Measurements from ENCODE around the gene ADD1.

The ADD1 gene

DNA sequence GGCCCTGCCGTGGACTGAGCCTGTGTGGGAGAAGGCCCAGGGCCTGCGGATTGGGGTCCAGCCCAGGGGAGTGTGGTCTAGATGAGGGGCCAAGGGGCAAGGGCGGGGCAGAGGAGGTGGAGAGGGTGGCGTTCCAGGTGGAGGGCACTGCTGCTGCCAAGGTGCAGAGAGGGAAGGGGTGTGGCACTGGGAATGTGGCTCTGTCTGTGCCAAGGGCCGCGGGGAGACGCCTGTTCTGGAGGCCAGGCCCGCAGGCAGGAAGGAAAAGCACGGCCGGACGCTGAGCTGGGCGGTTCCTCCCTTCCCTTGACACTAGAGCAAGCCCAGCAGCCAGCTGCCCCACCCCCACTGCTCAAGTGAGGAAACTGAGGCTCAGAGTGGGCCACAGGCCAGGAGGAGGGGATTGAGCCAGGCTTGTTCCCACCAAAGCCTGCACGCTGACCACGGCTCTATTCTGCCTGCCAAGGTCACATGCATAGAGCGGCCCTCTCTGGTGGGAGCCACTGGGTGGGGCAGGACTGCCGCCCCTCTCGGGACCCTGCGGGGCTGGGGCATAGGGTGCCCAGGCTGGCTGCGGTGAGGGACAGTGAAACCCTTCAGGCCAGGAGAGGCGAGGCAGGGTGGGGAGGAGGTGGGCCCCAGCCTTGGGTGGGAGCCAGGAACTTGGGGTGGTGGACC lies 37.8 kb upstream of the ADD1 start:
- H3K4me3 ChIP-seq (ENCODE audit: low read depth, low read length) = no peak overlapping the region

DNA sequence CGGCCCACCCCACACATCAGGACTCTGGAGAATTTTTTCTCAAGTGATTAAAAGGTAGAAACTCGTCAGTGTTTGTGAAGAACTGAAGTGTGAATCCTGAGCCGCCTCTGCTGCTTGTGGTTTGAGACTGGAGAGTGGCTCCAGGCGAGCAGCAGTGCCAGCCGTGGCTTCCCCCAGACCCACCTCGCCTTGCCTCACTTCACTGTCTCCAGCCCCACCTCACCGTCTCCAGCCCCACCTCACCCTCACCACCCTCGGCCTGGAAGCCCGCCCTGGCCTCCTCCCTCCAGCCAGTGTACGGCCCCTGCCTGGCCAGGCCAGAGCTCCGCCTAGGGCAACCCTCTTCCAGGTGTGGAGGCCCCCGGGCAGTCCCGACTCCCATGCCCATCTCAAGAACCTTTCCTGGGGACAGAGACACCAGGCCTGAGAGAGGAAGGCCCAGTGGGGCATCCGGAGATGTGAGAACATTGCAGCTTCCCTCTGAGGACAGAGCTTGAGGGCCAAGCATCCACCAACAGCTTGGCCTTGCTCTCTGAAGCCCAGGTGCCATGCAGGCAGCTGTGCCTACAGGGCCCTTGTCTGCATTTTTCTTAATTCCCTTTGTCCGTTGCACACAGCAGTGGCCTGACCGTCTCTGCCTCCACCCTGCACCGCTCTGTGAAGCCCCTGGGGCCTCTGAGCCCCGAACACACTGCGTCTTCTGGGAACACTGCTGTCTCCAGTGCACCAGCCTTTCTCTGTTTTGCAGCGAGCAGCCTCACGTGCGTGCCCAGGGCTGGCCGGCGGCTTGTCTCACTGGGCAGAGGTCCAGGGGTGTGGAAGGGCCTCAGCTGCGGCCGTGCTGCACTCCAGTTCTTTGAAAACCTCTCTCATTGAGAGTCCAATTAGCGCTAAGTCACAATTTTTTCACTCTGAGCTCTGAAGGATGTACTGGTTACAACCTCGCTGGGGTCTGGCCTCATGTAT lies 37.0 kb upstream of the ADD1 start:
- no peak overlapping the region for H3K4me3 ChIP-seq (ENCODE audit: low read depth, low read length)

GRCh38 chr4:2807571-2807970 lies 36.1 kb upstream of the ADD1 start:
- no peak overlapping the region for H3K4me3 ChIP-seq (ENCODE audit: low read depth, low read length)

- H3K4me3 ChIP-seq (ENCODE audit: low read depth, low read length) = no peak overlapping the region
These were observed 35.6 kb upstream of the ADD1 start for GRCh38 chr4:2808001-2808400.

DNA sequence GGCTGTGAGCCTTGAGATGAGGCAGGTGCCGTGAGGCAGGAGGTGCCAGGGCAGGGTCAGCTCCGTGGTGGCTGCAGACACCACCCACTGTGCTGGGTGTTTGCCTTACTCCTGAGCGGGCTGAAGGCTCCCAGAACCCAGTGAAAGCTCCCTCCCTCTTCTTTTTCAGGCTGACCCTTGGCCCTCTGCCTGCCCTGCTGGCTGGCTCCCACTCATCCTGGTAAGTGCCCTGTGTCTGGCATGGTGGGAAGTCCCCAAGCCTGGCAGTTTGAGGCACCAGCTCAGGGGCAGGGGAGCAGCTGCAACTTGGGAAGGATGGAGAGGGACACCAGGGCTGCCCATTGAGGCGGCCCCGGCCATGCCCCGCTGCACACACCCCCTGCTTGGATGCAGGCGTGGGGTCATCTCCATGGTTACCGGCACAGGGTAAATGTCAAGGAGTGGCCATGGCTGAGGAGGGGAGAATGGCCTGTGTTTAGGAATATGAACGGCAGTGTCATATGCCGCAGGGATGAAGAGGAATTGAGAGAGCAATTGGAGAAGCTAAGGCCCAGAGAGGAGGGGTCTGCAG lies 33.9 kb upstream of the ADD1 start:
- no peak overlapping the region for H3K4me3 ChIP-seq (ENCODE audit: low read depth, low read length)

DNA sequence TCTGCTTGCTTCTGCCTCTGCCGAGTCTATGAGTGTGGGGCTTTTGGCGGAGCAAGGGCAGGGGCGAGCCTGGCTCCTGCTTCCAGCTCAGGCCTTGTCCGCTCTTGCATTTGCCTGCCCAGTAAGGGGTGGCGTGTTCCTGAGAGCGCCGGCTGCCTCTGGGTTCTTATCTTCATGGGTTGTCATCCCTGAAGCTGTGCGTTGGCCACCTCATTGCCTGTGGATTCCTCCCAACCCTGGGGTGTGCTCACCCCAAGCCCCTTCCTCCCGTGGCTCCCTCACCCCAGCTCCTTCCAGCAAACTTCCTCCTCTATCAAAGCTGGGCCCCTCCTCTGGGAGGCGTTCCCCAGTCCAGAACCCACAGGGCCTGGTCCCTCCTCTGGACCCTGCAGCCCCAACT lies 33.3 kb upstream of the ADD1 start:
- no peak overlapping the region for H3K4me3 ChIP-seq (ENCODE audit: low read depth, low read length)

DNA sequence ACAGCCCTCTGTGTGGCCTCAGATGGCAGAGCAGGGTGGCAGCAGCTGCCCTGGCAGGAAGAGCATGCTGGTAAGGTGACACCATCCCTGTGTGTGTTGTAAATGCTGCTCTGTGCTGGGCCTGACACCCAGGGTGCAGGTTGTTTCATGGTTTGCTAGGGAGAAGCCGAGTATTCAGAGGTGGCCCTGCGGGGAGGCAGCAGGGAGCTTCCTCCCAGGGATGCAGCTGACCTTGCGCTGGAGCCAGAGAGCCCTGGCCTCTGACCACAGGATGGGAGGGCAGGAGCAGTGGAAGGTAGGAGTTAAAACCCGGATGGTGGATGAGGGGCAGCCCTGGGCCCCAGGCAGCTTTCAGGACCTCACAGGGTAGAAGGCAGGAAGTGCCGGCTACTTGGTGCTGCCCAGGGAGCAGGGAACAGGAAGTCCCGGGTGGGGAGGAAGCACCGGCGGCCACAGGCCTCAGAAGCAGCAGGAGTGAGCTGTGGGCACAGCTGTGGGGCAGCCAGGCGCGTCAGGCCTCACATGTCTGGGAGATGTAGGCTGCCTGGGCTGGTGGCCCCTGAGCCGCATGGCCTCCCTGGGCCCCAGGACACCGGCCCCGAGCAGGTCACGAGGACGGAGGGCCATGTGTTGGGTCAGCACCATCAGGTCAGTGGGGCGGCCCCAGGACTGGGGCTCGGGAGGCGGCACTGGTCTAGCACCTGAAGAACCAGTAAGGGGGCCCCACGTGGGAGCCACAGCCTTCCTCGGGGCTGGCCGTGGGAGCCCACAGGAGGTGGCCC lies 31.6 kb upstream of the ADD1 start:
- no peak overlapping the region for H3K4me3 ChIP-seq (ENCODE audit: low read depth, low read length)

- no peak overlapping the region for H3K4me3 ChIP-seq (ENCODE audit: low read depth, low read length)
These were observed 30.9 kb upstream of the ADD1 start for GRCh38 chr4:2812612-2813354.

GRCh38 chr4:2813446-2814405 lies 29.9 kb upstream of the ADD1 start:
- no peak overlapping the region for H3K4me3 ChIP-seq (ENCODE audit: low read depth, low read length)

GRCh38 chr4:2814627-2815270 lies 28.9 kb upstream of the ADD1 start:
- no peak overlapping the region for H3K4me3 ChIP-seq (ENCODE audit: low read depth, low read length)

DNA sequence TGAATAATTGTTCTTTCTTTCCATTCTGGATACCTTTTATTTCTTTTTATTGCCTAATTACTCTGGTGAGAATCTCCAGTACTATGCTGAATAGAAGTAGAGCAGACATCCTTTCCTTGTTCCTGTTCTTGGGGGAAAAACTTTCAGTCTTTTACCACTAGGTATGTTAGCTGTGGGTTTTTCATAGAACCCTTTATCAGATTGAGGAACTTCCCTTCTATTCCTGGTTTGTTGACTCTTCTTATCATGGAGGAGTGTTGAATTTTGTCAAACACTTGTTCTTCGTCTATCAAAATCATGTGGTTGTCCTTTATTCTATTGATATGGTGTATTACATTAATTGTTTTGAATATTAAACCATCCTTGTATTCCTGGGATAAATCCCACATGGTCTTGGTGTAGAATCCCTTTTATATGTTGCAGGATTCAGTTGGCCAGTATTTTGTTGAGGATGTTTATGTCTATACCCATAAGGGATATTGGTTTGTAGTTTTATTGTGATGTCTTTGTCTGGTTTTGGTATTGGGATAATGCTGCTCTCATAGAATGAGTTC lies 27.2 kb upstream of the ADD1 start:
- H3K4me3 ChIP-seq (ENCODE audit: low read depth, low read length) = no peak overlapping the region

GRCh38 chr4:2817137-2817536 lies 26.5 kb upstream of the ADD1 start:
- no peak overlapping the region for H3K4me3 ChIP-seq (ENCODE audit: low read depth, low read length)

DNA sequence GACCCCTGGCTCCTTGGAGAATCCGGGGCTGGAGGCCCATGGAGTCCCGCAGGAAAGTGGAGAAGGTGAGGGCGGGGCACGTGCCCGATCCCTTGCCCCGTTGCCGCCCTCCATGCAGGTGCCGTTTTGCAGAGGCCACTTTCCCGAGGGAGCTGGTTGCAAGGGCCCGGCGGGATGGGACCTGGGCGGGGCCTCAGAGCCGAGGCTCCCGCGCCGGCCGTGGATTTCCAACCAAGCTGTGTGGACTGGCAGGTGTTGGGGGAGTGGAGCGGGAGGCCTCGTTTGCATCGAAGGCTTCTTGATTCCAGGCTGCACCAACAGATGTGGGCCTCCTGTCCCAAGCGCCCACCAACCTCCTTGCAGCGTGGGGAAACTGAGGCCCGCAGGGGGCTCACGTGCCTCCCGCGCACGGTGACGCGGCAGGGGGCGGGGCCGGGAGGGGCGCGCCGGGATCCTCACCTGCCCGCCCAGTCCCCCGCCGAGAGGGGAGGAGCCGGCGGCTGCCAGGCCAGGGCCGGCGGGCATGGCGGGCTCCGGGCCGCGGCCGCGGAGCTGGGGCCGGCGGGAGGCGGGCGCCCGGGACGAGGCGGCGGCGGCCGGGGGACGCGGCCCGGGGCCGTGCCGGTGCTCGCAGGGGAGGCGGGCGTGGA lies 25.8 kb upstream of the ADD1 start:
- H3K4me3 ChIP-seq (ENCODE audit: low read depth, low read length) = peak overlapping the region; percentile 61

DNA sequence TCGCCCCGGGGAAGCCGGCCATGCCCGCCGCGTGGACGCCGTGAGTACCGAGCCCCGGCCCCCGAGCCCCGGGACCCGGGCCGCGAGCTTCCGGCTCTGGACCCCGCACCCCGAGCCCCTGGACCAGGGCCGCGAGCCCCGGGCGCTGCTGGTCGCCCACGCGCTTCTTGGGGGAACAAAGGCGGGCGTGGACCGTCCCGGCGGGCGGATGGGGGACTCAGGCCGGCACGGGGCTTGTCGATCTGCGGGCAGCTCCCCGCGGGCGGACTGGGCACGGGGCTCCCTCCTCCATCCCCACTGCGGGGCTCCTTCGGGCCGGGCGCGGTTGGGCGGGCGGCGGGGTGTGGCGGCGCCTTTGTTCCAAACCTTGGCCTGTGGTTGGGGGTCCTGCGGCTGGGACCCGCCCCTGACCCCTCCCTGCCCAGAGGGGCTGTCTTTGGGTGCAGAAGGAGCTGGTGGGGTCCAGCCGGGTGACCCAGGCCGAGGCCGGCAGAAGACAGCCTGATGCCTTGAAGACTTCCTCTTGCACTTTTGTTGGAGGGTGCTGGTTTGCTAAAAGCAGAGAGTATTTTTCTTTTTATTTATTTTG lies 25.2 kb upstream of the ADD1 start:
- peak overlapping the region; percentile 61 for H3K4me3 ChIP-seq (ENCODE audit: low read depth, low read length)

- no peak overlapping the region for H3K4me3 ChIP-seq (ENCODE audit: low read depth, low read length)
These were observed 24.1 kb upstream of the ADD1 start for GRCh38 chr4:2819244-2820215.

DNA sequence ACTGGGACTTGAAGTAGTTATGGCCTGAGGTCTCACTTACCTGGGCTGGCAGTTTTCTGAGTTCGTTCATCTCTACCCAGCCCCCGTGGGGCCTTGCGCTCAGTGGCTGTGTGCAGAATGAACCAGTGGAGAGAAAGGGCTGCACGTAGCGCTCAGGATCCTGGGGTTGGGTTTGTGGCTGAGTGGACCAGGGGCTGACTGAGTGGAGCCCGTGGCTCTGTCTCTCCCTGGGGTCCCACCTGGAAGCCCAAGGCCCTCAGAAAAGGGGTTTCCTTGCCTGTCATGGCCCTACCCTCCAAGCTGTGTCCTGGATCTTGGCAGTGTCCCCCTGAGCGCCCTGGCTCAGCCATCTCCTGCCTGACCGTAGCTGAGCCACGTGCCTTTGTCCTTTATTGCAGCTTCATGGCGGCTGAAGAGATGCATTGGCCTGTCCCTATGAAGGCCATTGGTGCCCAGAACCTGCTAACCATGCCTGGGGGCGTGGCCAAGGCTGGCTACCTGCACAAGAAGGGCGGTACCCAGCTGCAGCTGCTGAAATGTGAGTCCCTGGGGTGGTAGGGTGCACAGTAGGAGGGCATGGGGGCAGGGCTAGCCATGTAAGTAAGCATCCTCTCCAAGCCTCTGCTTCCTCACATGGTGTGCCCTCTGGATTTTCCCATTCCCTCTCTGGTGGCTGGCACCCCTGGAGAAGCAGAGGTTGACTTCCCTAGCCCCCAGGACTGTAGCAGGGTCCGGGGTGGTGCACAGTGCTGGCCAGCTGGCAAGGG lies 23.2 kb upstream of the ADD1 start:
- no peak overlapping the region for H3K4me3 ChIP-seq (ENCODE audit: low read depth, low read length)
